Measurements from ENCODE around the gene MRPL12. TPM values are rescaled to one million over a fixed set of nuclear protein-coding genes. Genes with fewer than 3 reads are reported as not detected.

MRPL12 gene
- total RNA-seq, 8 experiments from 2014 or later = 17.0 to 155 (median 39.6) TPM

DNA sequence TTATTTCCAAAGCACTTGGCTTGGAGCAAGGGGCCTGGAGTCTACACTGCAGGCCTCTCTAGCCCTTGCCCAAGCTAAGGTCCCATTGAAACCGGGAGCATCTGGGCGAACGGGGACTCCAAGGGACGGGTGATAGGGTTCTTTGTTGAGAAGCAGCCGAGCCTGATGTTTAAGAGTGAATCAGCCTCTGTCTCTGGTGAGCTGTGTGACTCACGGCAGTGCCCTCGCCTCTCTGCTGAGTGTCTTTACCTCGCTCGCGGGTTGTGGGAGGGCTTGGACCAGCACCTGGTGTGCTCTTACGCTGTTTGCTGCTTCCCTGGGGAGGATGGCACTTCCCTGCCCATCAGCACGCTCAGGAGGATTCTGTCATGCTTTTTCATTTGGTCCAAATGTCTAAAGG, 18.1 kb upstream of the MRPL12 start:
- in situ Hi-C loops (cut with MboI; ENCODE audit: low pct_unique_long_range_greater_than_20kb in 2 of 9, low sequenced_read_pairs in 9 of 9, unreplicated experiment in 9 of 9) = no loop called here
- Histone ChIP-seq H3K27ac (no peak overlapping the region), H3K4me3 (peak overlapping the region; percentile 81 to 97 (median 90)), H3K4me1 (replicated peaks in 1 of 2) (peaks cover 8 to 13% of the 10 kb centered on the region in 2 donors)
- 25 to 69% (median 56%) methylated on average over 2 to 11 of the region's 12 CpGs; no CpG with 5 or more reads in 5 of the 10 experiments for WGBS, 10 experiments
- ATAC-seq (replicated peaks in 6 of 8) = peak in 2 of 8 experiments; percentile 0 to 2

DNA sequence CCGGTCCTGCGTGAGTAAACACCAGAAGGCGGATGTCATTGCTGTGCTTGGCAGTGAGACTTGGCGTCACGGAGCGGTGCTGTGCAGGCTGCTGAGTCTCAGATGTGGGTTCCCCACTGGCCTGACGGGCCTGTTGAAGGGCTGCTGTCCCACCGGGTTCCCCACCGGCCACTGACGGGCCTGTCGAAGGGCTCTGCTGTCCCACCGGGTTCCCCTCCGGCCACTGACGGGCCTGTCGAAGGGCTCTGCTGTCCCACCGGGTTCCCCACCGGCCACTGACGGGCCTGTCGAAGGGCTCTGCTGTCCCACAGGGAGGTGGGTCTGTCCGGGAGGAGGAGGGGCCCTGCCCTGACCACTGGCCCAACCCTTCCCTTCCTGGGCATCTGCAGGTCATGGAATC, 16.6 kb upstream of the MRPL12 start:
- H3K4me1 ChIP-seq (replicated peaks in 1 of 2) = peaks cover 8 to 13% of the 10 kb centered on the region in 2 donors
- ATAC-seq (replicated peaks in 6 of 8) = no peak
- H3K27ac ChIP-seq = no peak overlapping the region
- no peak overlapping the region for H3K4me3 ChIP-seq
- in situ Hi-C loops (cut with MboI; ENCODE audit: low pct_unique_long_range_greater_than_20kb in 2 of 9, low sequenced_read_pairs in 9 of 9, unreplicated experiment in 9 of 9) = no loop called here
- WGBS, 10 experiments = 100% methylated on average over 2 of the region's 20 CpGs; no CpG with 5 or more reads in 9 of the 10 experiments

DNA sequence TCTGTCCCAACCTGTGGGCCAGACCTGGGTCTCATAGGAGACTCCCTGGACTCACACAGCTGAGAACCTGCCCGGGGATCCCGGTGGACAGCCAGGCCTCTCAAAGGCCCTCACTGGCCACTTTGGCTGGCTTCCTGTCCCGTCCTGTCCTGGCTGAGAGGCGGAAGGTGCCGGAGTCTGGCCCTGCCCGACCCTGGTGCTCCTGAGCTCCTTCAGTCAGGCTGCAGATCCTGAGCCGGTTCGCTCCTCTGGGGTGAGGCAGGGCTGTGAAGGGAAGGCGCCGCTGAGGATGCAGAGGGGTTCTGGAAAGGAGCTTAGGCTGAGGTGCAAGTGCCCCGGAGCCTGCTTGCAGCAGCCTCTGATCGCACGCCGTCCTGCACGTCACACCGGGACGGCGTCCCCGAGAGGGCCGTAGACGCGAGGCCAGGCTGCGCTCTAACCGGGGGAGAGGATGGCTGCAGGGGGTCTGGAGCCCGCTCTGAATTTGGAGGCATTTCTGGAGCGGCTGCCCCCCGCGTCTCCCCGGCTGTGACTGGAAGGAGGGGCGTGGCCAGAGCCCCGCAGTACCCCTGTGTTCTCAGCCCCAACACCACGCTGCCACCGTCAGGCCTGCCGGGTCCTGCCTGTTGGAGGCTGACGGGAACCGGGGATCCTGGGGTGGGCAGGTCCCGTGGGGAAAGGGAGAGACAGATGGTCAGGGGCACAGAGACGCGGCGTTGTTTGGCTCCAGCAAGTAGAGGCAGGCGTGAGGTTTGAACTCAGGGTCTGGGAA, 15.2 kb upstream of the MRPL12 start:
- in situ Hi-C loops (cut with MboI; ENCODE audit: low pct_unique_long_range_greater_than_20kb in 2 of 9, low sequenced_read_pairs in 9 of 9, unreplicated experiment in 9 of 9) = no loop called here
- no peak overlapping the region for H3K4me3 ChIP-seq
- H3K4me1 ChIP-seq (replicated peaks in 1 of 2) = peaks cover 2 to 5% of the 10 kb centered on the region in 2 donors
- 80 to 100% (median 100%) methylated on average over 1 to 2 of the region's 41 CpGs; no CpG with 5 or more reads in 5 of the 10 experiments for WGBS, 10 experiments
- no peak overlapping the region for H3K27ac ChIP-seq
- ATAC-seq (replicated peaks in 6 of 8) = no peak

DNA sequence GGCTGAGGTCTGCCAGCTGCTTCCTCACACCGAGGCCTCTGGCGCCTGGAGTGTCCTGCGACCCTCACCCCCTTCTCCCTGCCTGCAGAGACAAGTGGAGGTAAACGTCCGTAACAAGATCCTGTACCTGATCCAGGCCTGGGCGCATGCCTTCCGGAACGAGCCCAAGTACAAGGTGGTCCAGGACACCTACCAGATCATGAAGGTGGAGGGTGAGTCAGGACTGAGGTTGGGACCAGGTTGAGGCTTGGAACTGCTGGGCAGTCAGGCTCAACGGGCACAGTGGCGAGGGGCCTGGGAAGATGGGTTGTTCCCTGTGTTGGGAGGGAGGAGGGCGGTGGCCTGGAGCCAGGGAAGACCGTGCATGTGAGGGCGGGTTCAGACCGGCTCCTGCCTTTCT, 14.6 kb upstream of the MRPL12 start:
- in situ Hi-C loops (cut with MboI; ENCODE audit: low pct_unique_long_range_greater_than_20kb in 2 of 9, low sequenced_read_pairs in 9 of 9, unreplicated experiment in 9 of 9) = no loop called here
- 80 to 100% (median 94%) methylated on average over 2 to 8 of the region's 14 CpGs; no CpG with 5 or more reads in 6 of the 10 experiments for WGBS, 10 experiments
- peaks cover 2 to 5% of the 10 kb centered on the region in 2 donors for H3K4me1 ChIP-seq (replicated peaks in 1 of 2)
- no peak overlapping the region for H3K27ac ChIP-seq
- H3K4me3 ChIP-seq = no peak overlapping the region
- ATAC-seq (replicated peaks in 6 of 8) = no peak

DNA sequence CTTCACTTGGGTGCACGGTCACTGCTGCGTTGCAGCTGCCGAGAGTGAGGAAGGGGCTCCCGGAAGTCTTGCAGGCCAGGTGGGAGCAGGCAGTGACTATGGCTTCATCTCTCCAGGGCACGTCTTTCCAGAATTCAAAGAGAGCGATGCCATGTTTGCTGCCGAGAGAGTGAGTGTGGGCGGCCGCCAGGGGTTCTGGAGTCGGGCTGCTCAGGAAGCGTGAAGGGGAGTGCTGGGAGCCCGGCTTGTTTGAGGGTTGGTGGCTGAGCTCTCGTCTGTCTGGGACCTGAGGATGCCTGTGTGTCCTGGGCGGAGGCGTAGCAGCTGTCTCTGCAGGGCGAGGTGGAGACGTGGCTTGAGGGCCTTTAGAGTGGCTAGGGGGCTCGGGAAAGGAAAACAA, 13.1 kb upstream of the MRPL12 start:
- H3K27ac ChIP-seq = no peak overlapping the region
- in situ Hi-C loops (cut with MboI; ENCODE audit: low pct_unique_long_range_greater_than_20kb in 2 of 9, low sequenced_read_pairs in 9 of 9, unreplicated experiment in 9 of 9) = no loop called here
- 88 to 100% (median 95%) methylated on average over 3 to 12 of the region's 18 CpGs; no CpG with 5 or more reads in 5 of the 10 experiments for WGBS, 10 experiments
- ATAC-seq (replicated peaks in 6 of 8) = no peak
- no peak overlapping the region for H3K4me3 ChIP-seq
- H3K4me1 ChIP-seq (replicated peaks in 1 of 2) = peaks cover 0 to under 1% of the 10 kb centered on the region in 2 donors

DNA sequence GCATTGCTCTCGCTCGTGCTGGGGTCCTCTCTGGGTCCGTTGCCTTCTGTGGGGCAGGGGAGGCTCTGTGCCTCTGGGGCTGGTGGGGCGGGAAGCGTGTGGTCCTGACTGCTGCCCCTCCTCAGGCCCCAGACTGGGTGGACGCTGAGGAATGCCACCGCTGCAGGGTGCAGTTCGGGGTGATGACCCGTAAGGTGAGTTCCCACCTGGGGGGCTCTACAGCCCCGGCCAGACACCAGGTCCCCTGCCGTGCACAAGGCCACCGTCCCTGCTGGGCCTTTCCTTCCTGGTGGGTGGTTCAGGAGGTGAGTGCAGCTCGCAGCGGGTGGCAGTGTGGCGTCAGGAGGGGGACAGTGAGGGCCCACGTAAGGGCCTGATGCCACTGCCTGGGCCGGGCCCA, 12.6 kb upstream of the MRPL12 start:
- ATAC-seq (replicated peaks in 6 of 8) = no peak
- WGBS, 10 experiments = 70 to 100% (median 91%) methylated on average over 1 to 6 of the region's 17 CpGs; no CpG with 5 or more reads in 6 of the 10 experiments
- no peak overlapping the region for H3K4me3 ChIP-seq
- H3K4me1 ChIP-seq (replicated peaks in 1 of 2) = no peaks in the 10 kb centered on the region
- no peak overlapping the region for H3K27ac ChIP-seq
- in situ Hi-C loops (cut with MboI; ENCODE audit: low pct_unique_long_range_greater_than_20kb in 2 of 9, low sequenced_read_pairs in 9 of 9, unreplicated experiment in 9 of 9) = no loop called here

DNA sequence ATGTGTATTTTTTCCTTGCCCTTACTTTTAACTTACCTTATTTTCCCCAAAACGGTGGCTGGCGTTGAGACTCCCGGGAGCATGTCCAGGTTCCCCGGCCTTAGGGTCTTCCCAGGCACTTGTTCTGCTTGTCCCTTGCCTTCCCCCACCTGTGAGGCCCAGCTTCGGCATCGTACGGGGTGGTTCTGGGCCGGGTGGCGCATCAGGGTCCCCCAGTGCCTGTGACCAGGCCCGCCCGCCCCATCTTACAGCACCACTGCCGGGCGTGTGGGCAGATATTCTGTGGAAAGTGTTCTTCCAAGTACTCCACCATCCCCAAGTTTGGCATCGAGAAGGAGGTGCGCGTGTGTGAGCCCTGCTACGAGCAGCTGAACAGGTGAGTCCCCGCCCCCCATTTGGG, 12.0 kb upstream of the MRPL12 start:
- H3K27ac ChIP-seq = no peak overlapping the region
- H3K4me3 ChIP-seq = no peak overlapping the region
- in situ Hi-C loops (cut with MboI; ENCODE audit: low pct_unique_long_range_greater_than_20kb in 2 of 9, low sequenced_read_pairs in 9 of 9, unreplicated experiment in 9 of 9) = no loop called here
- no peaks in the 10 kb centered on the region for H3K4me1 ChIP-seq (replicated peaks in 1 of 2)
- ATAC-seq (replicated peaks in 6 of 8) = no peak
- 89 to 100% (median 94%) methylated on average over 1 to 13 of the region's 18 CpGs; no CpG with 5 or more reads in 5 of the 10 experiments for WGBS, 10 experiments

DNA sequence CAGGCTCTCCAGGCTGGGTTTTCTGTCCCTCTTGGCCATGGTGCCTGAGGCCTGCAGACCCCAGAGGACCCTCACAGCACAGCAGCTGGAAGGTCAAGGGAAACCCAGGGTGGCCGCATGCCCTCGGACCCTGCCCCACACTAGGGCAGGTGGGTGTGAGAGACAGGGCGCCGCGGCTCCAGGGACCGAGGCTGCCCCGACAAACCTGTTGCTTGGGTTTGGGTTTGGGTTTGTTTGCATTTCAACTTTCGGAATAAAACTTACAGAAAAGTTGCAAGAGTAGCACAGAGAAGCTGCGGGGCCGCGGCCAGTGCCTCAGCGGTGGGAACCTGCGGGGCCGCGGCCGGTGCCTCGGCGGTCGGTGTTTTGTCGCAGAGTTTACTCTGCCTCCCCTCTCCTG, 11.6 kb upstream of the MRPL12 start:
- no peak for ATAC-seq (replicated peaks in 6 of 8)
- Histone ChIP-seq H3K4me1 (replicated peaks in 1 of 2) (no peaks in the 10 kb centered on the region), H3K27ac (no peak overlapping the region), H3K4me3 (no peak overlapping the region)
- in situ Hi-C loops (cut with MboI; ENCODE audit: low pct_unique_long_range_greater_than_20kb in 2 of 9, low sequenced_read_pairs in 9 of 9, unreplicated experiment in 9 of 9) = no loop called here
- WGBS, 10 experiments = 90 to 100% (median 94%) methylated on average over 2 to 8 of the region's 20 CpGs; no CpG with 5 or more reads in 6 of the 10 experiments

DNA sequence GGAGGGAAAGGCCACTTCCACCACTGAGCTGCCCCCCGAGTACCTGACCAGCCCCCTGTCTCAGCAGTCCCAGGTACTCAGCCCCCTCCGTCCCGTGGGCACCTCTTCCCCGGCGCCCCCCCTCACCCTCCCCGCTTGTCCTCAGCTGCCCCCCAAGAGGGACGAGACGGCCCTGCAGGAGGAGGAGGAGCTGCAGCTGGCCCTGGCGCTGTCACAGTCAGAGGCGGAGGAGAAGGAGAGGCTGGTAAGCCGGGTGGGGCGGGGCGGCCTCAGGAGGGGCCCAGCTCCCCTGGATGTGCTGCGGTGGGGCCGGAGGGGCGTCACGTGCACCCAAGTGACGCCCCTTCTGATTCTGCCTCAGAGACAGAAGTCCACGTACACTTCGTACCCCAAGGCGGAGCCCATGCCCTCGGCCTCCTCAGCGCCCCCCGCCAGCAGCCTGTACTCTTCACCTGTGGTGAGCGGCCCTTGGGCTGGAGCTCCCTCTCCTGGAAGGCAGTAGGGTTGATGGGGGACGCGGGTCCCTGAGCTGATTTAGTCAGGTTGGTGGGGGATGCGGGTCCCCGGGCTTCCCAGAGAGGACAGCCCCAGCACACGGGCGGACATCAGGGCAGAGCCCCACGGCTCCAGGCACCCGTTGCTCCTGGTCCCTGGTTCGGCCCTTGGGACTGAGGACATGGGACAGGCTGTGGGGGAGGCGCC, 9.5 kb upstream of the MRPL12 start:
- peak in 2 of 8 experiments; percentile 2 to 8 for ATAC-seq (replicated peaks in 6 of 8)
- H3K27ac ChIP-seq = no peak overlapping the region
- WGBS, 10 experiments = 88% methylated on average over 5 of the region's 35 CpGs; no CpG with 5 or more reads in 9 of the 10 experiments
- H3K4me1 ChIP-seq (replicated peaks in 1 of 2) = no peaks in the 10 kb centered on the region
- in situ Hi-C loops (cut with MboI; ENCODE audit: low pct_unique_long_range_greater_than_20kb in 2 of 9, low sequenced_read_pairs in 9 of 9, unreplicated experiment in 9 of 9) = no loop called here
- H3K4me3 ChIP-seq = no peak overlapping the region

DNA sequence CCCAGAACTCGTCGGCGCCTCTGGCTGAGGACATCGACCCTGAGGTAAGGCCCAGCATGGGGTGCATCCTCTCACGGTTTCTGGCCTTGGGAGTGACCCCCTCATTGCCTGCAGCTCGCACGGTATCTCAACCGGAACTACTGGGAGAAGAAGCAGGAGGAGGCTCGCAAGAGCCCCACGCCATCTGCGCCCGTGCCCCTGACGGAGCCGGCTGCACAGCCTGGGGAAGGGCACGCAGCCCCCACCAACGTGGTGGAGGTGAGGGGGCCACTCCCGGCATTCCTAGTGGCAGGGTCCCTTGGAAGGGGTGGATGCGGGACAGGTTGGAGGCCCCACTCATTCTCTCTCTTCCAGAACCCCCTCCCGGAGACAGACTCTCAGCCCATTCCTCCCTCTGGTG, 8.4 kb upstream of the MRPL12 start:
- WGBS, 10 experiments = 79 to 95% (median 86%) methylated on average over 1 to 12 of the region's 19 CpGs; no CpG with 5 or more reads in 6 of the 10 experiments
- Histone ChIP-seq H3K4me1 (replicated peaks in 1 of 2) (no peaks in the 10 kb centered on the region), H3K4me3 (no peak overlapping the region), H3K27ac (no peak overlapping the region)
- ATAC-seq (replicated peaks in 6 of 8) = peak in 3 of 8 experiments; percentile 3 to 8 (median 6)
- in situ Hi-C loops (cut with MboI; ENCODE audit: low pct_unique_long_range_greater_than_20kb in 2 of 9, low sequenced_read_pairs in 9 of 9, unreplicated experiment in 9 of 9) = no loop called here

DNA sequence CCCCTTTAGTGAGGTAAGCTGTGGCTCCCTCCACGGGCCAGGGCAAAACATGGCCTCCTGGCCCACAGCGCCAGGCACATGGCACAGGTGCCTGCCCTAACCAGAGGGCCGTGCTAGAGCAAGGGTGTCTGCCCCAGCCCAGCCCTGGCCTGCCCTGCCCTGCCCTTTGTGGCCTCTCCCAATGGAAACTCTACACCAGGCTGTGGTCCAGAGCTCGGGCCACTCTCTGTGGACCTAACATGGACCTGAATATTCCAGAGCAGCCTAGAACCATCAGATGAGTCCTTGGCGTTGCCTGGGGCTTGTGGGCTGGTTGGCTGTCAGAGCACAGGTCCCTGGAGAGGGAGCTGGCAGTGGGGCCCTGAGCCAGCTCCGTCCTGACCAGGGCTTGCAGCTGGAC, 8.0 kb upstream of the MRPL12 start:
- in situ Hi-C loops (cut with MboI; ENCODE audit: low pct_unique_long_range_greater_than_20kb in 2 of 9, low sequenced_read_pairs in 9 of 9, unreplicated experiment in 9 of 9) = no loop called here
- WGBS, 10 experiments = 67 to 100% (median 90%) methylated on average over 2 to 5 of the region's 6 CpGs; no CpG with 5 or more reads in 7 of the 10 experiments
- Histone ChIP-seq H3K27ac (no peak overlapping the region), H3K4me1 (replicated peaks in 1 of 2) (no peaks in the 10 kb centered on the region), H3K4me3 (no peak overlapping the region)
- ATAC-seq (replicated peaks in 6 of 8) = peak in 7 of 8 experiments; percentile 2 to 86 (median 12)

DNA sequence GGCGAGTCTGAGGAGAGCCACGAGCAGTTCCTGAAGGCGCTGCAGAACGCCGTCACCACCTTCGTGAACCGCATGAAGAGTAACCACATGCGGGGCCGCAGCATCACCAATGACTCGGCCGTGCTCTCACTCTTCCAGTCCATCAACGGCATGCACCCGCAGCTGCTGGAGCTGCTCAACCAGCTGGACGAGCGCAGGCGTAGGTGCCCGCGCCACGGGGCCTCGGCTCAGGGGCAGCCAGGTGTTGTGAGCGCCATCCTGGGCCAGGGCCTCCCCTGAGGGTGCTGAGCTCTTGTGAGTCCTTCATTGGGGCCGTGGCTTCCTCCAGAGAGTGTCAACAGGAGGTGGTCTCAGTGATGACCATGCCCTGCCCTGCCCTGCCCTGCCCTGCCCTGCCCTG, 7.4 kb upstream of the MRPL12 start:
- Histone ChIP-seq H3K27ac (no peak overlapping the region), H3K4me3 (no peak overlapping the region), H3K4me1 (replicated peaks in 1 of 2) (no peaks in the 10 kb centered on the region)
- peak in 3 of 8 experiments; percentile 6 to 12 (median 10) for ATAC-seq (replicated peaks in 6 of 8)
- in situ Hi-C loops (cut with MboI; ENCODE audit: low pct_unique_long_range_greater_than_20kb in 2 of 9, low sequenced_read_pairs in 9 of 9, unreplicated experiment in 9 of 9) = no loop called here
- 80 to 93% methylated on average over 3 of the region's 22 CpGs; no CpG with 5 or more reads in 8 of the 10 experiments for WGBS, 10 experiments

DNA sequence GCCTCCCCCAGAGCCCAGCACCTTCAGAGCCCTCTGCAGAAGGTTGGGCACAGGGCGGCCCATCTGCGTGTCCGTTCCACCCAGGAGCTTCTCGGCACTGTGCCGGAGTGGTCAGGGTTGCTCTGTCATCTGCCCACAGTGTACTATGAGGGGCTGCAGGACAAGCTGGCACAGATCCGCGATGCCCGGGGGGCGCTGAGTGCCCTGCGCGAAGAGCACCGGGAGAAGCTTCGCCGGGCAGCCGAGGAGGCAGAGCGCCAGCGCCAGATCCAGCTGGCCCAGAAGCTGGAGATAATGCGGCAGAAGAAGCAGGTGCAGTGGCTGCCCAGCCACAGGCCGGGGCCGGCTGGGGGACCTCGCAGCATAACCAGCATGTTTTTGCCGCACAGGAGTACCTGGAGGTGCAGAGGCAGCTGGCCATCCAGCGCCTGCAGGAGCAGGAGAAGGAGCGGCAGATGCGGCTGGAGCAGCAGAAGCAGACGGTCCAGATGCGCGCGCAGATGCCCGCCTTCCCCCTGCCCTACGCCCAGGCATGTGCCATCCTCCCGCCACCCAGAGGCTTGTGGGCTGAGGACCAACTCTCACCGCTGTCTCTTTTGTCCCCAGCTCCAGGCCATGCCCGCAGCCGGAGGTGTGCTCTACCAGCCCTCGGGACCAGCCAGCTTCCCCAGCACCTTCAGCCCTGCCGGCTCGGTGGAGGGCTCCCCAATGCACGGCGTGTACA, 6.8 kb upstream of the MRPL12 start:
- 90 to 100% (median 97%) methylated on average over 1 to 7 of the region's 40 CpGs; no CpG with 5 or more reads in 4 of the 10 experiments for WGBS, 10 experiments
- Histone ChIP-seq H3K27ac (no peak overlapping the region), H3K4me1 (replicated peaks in 1 of 2) (peaks cover 0 to 2% of the 10 kb centered on the region in 2 donors), H3K4me3 (no peak overlapping the region)
- peak in 2 of 8 experiments; percentile 6 to 7 for ATAC-seq (replicated peaks in 6 of 8)
- in situ Hi-C loops (cut with MboI; ENCODE audit: low pct_unique_long_range_greater_than_20kb in 2 of 9, low sequenced_read_pairs in 9 of 9, unreplicated experiment in 9 of 9) = no loop called here

Data from motor neuron (in vitro differentiated cells).